Measurements from ENCODE around the gene RAPH1.
"Not testable (repeated sequence)": the region's sequence is repeated elsewhere in the genome, so short reads cannot be mapped to it uniquely, and the experiment has no call there.

Gene RAPH1

GRCh38 chr2:203432811-203433210 is 102.3 kb downstream of the RAPH1 start:
- DNase-seq (ENCODE audit: low spot score), result no peak

- no peak for DNase-seq (ENCODE audit: low spot score)
These were observed 103.5 kb downstream of the RAPH1 start for GRCh38 chr2:203431391-203432185.

- not testable (repeated sequence) for DNase-seq (ENCODE audit: low spot score)
These were observed 105.5 kb downstream of the RAPH1 start for GRCh38 chr2:203429643-203430042.

GRCh38 chr2:203427061-203427460 is 108.0 kb downstream of the RAPH1 start:
- DNase-seq (ENCODE audit: low spot score), result no peak

GRCh38 chr2:203418271-203418670 is 116.8 kb downstream of the RAPH1 start:
- no peak for DNase-seq (ENCODE audit: low spot score)

GRCh38 chr2:203413796-203414195 is 121.3 kb downstream of the RAPH1 start:
- DNase-seq (ENCODE audit: low spot score), result no peak

GRCh38 chr2:203412546-203413331 is 122.4 kb downstream of the RAPH1 start:
- DNase-seq (ENCODE audit: low spot score), result no peak

- DNase-seq (ENCODE audit: low spot score), result no peak
These were observed 127.6 kb downstream of the RAPH1 start for GRCh38 chr2:203407496-203407895.

- DNase-seq (ENCODE audit: low spot score), result no peak
These were observed 130.1 kb downstream of the RAPH1 start for GRCh38 chr2:203404996-203405395.

- no peak for DNase-seq (ENCODE audit: low spot score)
These were observed 134.1 kb downstream of the RAPH1 start for GRCh38 chr2:203400805-203401585.

- DNase-seq (ENCODE audit: low spot score), result no peak
These were observed 136.1 kb downstream of the RAPH1 start for GRCh38 chr2:203399031-203399430.

- DNase-seq (ENCODE audit: low spot score), result no peak
These were observed 138.4 kb downstream of the RAPH1 start for GRCh38 chr2:203396667-203397066.

GRCh38 chr2:203395858-203396257 is 139.2 kb downstream of the RAPH1 start:
- DNase-seq (ENCODE audit: low spot score), result no peak

- no peak for DNase-seq (ENCODE audit: low spot score)
These were observed 140.4 kb downstream of the RAPH1 start for GRCh38 chr2:203394519-203395227.

- DNase-seq (ENCODE audit: low spot score), result not testable (repeated sequence)
These were observed 146.9 kb downstream of the RAPH1 start for GRCh38 chr2:203388153-203388552.

GRCh38 chr2:203383038-203383437 is 152.1 kb downstream of the RAPH1 start:
- no peak for DNase-seq (ENCODE audit: low spot score)

GRCh38 chr2:203379156-203379555 is 155.9 kb downstream of the RAPH1 start:
- DNase-seq (ENCODE audit: low spot score), result no peak

GRCh38 chr2:203376173-203376572 is 158.9 kb downstream of the RAPH1 start:
- DNase-seq (ENCODE audit: low spot score), result no peak

GRCh38 chr2:203372706-203373105 is 162.4 kb downstream of the RAPH1 start:
- DNase-seq (ENCODE audit: low spot score), result not testable (repeated sequence)

- DNase-seq (ENCODE audit: low spot score), result no peak
These were observed 168.2 kb downstream of the RAPH1 start for GRCh38 chr2:203366639-203367466.

GRCh38 chr2:203361922-203362321 is 173.2 kb downstream of the RAPH1 start:
- no peak for DNase-seq (ENCODE audit: low spot score)
